Activated CD4-positive, alpha-beta T cell treated with anti-CD3 and anti-CD28 coated beads for 1 hour (primary cell): Measurements from ENCODE around the gene CTDSP2.
"Not testable (repeated sequence)": the region's sequence is repeated elsewhere in the genome, so short reads cannot be mapped to it uniquely, and the experiment has no call there.

Source experiments
- DNase-seq: peaks from one replicate; pipeline ENCODE4 v3.0.0-alpha.2; 2020

CTDSP2 gene

GRCh38 chr12:57777367-57777766 is 69.2 kb downstream of the CTDSP2 start:
- DNase-seq: no peak

GRCh38 chr12:57776247-57776587 is 70.3 kb downstream of the CTDSP2 start:
- DNase-seq: no peak

GRCh38 chr12:57775563-57776246 is 70.8 kb downstream of the CTDSP2 start:
- DNase-seq: no peak

GRCh38 chr12:57775044-57775443 is 71.5 kb downstream of the CTDSP2 start:
- no peak for DNase-seq

GRCh38 chr12:57774634-57775033 is 71.9 kb downstream of the CTDSP2 start:
- not testable (repeated sequence) for DNase-seq

- no peak for DNase-seq
Observed at GRCh38 chr12:57772429-57773322, 73.9 kb downstream of the CTDSP2 start, which contains the start of gene EEF1AKMT3. Gene EEF1AKMT3, plus strand, starts transcription at chr12:57772614. Its CDS starts 111 bp downstream, at chr12:57772725.

- peak; percentile 81 for DNase-seq
Observed at GRCh38 chr12:57771873-57772428, 74.6 kb downstream of the CTDSP2 start, which contains the start of gene METTL1. Gene METTL1, minus strand, starts transcription at chr12:57772105. Its CDS starts 22 bp downstream, at chr12:57772083.

- DNase-seq: peak; percentile 67
Observed at GRCh38 chr12:57771236-57771872, 75.2 kb downstream of the CTDSP2 start.

GRCh38 chr12:57770734-57771133 is 75.8 kb downstream of the CTDSP2 start:
- DNase-seq: no peak
